Ectodermal cell (in vitro differentiated cells): Measurements from ENCODE around the gene TSHZ3.

ENCODE experiments used
- H3K27ac ChIP-seq: 2 replicates; pipeline ENCODE4 v1.7.0; 2013; ENCODE audit warnings: mild to moderate bottlenecking, low read depth, low read length; ENCODE audit not compliant: insufficient read depth, poor library complexity, severe bottlenecking
- H3K27me3 ChIP-seq: 2 replicates; pipeline ENCODE4 v1.7.0; 2013; ENCODE audit warnings: mild to moderate bottlenecking, low read length; ENCODE audit not compliant: insufficient read depth, control insufficient read depth, poor library complexity, severe bottlenecking
- H3K36me3 ChIP-seq: one replicate; pipeline ENCODE4 v1.7.0; 2013; ENCODE audit warnings: low read length; ENCODE audit not compliant: control insufficient read depth, insufficient read depth
- H3K4me1 ChIP-seq: one replicate; pipeline ENCODE4 v1.7.0; 2013; ENCODE audit warnings: low read length; ENCODE audit not compliant: control insufficient read depth, insufficient read depth
- H3K4me3 ChIP-seq: 2 replicates; pipeline ENCODE4 v1.7.0; 2013; ENCODE audit warnings: low read depth, low read length, control low read depth; ENCODE audit not compliant: insufficient read depth
- H3K9me3 ChIP-seq: 2 replicates; pipeline ENCODE4 v1.7.0; 2013; ENCODE audit warnings: mild to moderate bottlenecking, low read length, moderate library complexity; ENCODE audit not compliant: control insufficient read depth
- WGBS, 2 experiments: methylation state at CpG; one replicate each; pipeline ENCODE4 v1.1.7; 2013; ENCODE audit warnings: missing lambda C conversion rate in 2 of 2; 5-methylcytosine and 5-hydroxymethylcytosine counted together

TSHZ3 gene

DNA sequence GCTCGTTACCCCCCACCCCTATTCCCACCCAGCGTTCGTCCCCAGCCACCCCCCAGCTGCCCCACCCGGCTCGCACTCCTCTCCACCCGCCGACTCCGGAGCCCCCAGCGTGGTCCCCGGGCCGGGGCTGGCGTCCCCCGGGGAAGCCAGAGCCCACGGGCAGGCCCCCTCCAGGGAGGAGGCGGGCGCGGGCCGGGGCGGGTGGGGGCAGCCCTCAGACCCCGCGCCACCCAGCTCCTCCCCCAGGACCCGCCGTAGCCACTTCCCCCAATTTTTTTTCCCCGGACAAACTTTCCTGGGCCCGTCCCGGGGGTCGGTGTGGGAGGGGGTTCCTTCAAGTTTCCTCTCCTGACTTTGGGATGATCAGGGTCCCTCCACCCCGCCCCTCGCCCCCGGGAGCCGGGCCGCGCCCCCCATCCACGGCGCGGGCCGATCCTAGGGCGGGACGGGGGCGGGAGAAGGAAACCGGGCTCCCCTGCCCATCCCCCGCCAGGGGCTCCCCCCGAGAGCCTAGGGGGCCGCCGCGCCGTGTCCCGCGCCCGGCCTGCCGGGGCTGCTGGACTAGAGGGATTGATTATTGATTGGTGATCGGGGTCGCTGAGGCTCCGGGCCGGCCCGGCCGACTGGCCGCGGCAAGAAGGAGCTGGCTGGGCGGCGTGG is 927 bp upstream of the TSHZ3 start:
- 0% methylated on average over 59 to 61 of the region's 61 CpGs for WGBS, 2 experiments
- Histone ChIP-seq H3K36me3 (no peaks in the 10 kb centered on the region), H3K9me3 (no peaks in the 10 kb centered on the region), H3K4me3 (peak overlapping the region; percentile 60), H3K4me1 (peaks cover 32% of the 10 kb centered on the region), H3K27ac (no peak overlapping the region), H3K27me3 (peaks cover 86% of the 10 kb centered on the region)

DNA sequence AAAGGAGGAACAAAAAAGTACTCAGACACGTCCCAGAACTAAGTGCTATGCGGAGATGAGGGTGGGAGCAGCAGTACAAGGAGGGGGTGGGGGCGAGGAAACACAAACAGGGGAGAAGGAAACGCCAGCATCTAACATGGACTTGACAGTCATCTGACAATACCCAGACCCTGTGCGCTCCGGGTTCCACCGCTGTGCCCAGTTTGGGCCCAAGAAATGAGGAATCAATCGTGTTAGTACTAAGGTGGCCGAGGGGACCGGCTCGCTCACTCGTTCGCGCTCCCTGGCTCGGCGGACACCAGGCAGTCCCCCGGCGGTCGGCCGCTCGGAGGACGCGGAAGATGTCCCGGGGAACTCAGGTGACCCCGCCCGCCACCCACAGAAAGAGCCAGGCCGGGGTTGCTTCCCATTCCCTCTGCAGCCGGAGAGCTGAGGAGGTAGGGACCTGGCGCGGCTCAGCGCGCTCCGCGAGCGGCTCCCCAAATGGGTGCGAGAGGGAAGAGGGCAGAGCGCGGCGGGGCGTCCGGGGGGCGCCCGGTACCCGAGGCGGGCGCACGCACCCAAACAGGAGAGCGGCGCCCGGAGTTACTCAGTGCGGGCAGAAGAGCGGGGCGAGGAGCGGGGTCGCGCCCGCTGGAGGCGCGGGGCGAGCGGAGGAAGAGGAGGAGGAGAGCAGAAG is 616 bp downstream of the TSHZ3 start:
- Histone ChIP-seq H3K4me3 (peak overlapping the region; percentile 60), H3K27ac (no peak overlapping the region), H3K9me3 (no peaks in the 10 kb centered on the region), H3K36me3 (no peaks in the 10 kb centered on the region), H3K4me1 (peaks cover 32% of the 10 kb centered on the region), H3K27me3 (peaks cover 83% of the 10 kb centered on the region)
- WGBS, 2 experiments = 1% methylated on average over 61 of the region's 61 CpGs

DNA sequence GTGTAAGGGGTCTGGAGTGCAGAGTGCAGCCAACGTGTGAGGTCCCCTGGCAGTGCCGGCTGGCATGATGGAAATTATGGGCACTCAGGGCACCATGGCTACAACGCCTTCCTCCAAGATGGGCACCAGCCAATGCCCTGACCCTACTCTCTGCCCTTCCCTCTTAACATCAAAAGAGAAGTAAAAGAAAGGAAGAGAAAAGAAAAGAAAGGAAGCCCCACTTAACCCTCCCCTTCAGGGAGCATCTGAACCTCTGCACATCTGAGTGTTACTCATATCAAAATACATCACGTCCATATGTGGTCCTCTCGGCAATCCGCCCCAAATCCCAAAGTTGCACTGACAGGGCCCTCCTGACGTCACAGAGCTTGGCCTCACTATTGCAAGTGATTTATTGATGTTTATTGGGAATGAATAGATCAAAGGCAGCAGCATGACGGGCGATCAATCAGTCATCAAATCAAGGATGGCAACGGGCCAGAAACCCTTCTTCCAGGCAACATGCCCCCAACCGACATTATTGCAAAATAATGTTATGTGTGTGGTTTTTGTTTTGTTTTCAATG is 1.3 kb downstream of the TSHZ3 start:
- H3K4me1 ChIP-seq = peaks cover 27% of the 10 kb centered on the region
- peak overlapping the region; percentile 60 for H3K4me3 ChIP-seq
- H3K36me3 ChIP-seq = no peaks in the 10 kb centered on the region
- H3K9me3 ChIP-seq = no peaks in the 10 kb centered on the region
- H3K27me3 ChIP-seq = peaks cover 76% of the 10 kb centered on the region
- WGBS, 2 experiments = 10 to 17% methylated on average over 9 to 11 of the region's 11 CpGs
- H3K27ac ChIP-seq = no peak overlapping the region

DNA sequence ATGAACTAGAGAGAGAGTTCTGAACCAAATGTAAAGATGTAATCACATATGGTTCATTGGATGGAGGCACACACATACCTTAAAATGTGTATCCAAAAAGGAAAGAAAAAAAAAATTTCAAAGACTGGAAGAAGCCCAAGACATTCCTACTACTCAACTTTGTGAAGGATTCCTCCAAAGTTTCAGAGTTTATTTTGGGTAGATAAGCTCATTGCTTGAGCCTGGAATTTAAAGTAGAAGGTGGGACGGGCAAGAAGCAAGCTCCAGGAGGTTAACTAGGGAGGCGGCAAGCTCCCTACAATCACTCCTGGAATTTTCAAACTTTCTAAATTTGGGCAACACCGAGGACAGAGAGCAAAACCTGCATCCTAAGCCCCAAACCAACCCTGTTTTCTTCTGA is 1.9 kb downstream of the TSHZ3 start:
- WGBS, 2 experiments = 9 to 11% methylated on average over 3 of the region's 3 CpGs
- no peaks in the 10 kb centered on the region for H3K9me3 ChIP-seq
- H3K4me3 ChIP-seq = no peak overlapping the region
- peaks cover 22% of the 10 kb centered on the region for H3K4me1 ChIP-seq
- no peak overlapping the region for H3K27ac ChIP-seq
- H3K27me3 ChIP-seq = peaks cover 70% of the 10 kb centered on the region
- H3K36me3 ChIP-seq = no peaks in the 10 kb centered on the region

DNA sequence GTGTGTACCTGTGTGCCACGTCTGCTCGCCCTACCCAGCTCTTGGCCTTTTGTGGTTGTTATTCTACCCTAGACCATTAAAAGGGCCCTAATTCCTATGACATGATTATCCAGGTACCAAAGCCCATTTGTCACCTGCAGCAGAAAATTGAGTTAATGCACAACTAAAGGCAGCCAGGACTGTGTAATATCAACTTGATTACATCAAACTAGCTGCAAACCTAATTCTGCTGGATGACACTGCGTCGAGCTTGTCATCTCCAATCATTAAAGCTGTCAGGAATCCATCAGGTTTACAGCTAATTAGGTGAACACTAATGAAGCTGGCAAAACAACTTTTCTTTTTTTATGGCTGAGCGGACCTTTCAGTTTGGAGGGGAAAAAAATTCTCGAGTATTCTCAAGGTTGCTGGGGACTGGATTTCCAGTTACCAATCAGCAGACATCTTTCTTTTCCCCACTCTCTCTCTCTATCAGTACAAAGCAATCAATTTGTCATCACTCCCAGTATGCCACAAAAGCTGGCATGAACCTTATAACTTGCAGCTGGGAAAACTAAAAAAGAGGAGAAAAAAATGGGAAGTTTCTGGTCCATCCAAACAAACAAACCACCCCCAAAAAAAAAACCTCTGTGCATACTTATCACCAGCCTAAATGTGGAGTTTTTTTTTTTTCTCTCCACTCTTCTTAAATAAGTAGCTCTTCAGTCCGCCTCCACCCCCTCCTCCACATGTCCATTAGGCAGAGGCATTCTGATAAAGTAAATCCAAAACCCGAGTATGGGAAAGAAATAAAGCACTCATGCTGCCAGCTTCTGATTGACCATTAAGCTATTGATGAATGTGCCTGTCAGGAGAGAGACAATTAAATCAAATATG is 2.8 kb downstream of the TSHZ3 start:
- no peak overlapping the region for H3K27ac ChIP-seq
- H3K36me3 ChIP-seq = no peaks in the 10 kb centered on the region
- 86 to 88% methylated on average over 8 of the region's 8 CpGs for WGBS, 2 experiments
- H3K27me3 ChIP-seq = peaks cover 61% of the 10 kb centered on the region
- H3K9me3 ChIP-seq = no peaks in the 10 kb centered on the region
- H3K4me3 ChIP-seq = no peak overlapping the region
- peaks cover 15% of the 10 kb centered on the region for H3K4me1 ChIP-seq

DNA sequence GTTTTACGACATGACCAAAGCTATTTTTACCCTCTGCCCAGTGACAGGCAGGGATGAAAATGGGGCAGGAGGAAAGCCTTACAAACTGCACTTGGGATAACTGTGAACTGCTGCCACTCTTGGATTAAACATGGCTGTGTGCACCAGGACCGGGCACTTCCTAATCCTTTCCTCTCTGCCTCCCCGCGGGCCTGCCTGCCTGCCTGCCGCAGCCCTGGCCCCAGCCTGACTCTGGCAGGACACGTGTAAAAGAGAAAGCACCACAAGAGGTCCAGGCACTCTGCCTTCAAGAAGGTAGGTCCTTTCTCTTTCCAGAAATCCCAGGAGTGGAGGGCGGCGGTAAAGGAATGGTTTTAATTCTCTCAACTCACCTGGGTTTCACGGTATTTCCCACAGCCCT is 4.8 kb downstream of the TSHZ3 start:
- no peak overlapping the region for H3K27ac ChIP-seq
- peaks cover 15% of the 10 kb centered on the region for H3K4me1 ChIP-seq
- H3K36me3 ChIP-seq = no peaks in the 10 kb centered on the region
- H3K4me3 ChIP-seq = no peak overlapping the region
- no peaks in the 10 kb centered on the region for H3K9me3 ChIP-seq
- H3K27me3 ChIP-seq = peaks cover 54% of the 10 kb centered on the region
- WGBS, 2 experiments = 38 to 44% methylated on average over 9 of the region's 9 CpGs

DNA sequence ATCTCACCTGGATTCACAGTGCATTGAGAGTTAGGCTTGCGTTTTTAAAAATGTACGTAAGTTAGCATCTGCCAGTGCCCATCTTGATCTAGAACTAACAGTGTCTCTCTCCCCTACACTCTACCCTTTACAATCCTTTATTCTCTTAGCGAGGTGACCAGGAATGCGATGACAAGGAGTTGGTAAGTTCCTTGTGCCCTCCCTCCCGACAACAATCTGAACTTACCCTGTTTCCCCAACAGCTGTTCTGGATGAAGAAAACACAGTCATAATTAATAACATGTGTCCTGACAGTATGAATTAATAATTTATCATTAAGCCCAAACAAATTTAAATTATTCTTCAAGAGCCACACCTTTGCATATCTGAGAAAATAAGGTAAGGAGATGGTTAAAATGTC is 6.3 kb downstream of the TSHZ3 start:
- Histone ChIP-seq H3K36me3 (no peaks in the 10 kb centered on the region), H3K9me3 (no peaks in the 10 kb centered on the region), H3K27me3 (peaks cover 40% of the 10 kb centered on the region), H3K4me3 (no peak overlapping the region), H3K27ac (no peak overlapping the region), H3K4me1 (peaks cover 22% of the 10 kb centered on the region)
- 76 to 80% methylated on average over 5 of the region's 5 CpGs for WGBS, 2 experiments

DNA sequence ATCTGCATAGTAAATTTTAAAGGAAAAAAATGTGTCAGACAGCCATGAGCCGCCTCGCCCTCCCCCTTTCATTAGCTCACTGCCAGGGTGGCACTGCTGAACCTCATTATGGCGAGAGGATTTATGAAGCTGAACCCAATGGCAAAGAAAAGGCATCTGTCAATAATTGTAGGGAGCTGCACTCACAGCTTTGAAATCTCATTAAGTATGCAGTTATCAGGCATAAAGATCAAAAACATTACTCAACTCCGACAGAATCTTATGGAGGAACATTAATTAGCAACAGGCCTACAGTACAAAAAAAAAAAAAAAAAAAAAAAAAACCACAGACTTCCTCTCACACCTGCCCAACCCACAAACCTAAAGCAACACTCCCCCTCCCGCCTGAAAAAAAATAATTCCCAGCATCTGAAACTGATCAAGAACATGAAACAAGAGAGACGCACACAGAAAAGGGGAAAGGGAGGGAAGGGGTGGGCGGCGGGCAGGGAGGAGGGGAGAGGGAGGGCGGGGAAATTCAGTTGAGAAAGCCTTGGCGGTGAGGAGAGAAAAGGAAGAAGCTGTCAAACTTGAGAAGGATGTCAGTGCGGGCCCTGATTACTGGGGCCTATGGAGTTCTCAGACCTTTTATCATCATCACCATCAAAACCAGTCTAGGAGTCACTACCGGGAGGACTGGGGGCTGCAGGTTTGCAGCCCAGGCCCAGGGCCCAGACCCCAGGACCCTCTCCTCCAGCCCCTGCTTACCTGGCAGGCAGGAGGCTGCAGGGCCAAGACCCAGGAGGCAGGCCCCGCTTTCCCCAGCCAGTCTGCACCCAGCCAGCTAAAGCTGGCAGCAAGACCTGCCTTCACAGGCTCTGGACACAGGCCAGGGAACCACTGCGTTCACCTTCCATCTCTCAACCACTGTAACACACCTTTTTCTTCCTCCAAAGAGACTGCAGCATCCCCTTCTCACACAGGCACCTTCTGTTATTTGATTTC is 8.9 kb downstream of the TSHZ3 start:
- peaks cover 14% of the 10 kb centered on the region for H3K27me3 ChIP-seq
- 56 to 63% methylated on average over 13 of the region's 14 CpGs for WGBS, 2 experiments

DNA sequence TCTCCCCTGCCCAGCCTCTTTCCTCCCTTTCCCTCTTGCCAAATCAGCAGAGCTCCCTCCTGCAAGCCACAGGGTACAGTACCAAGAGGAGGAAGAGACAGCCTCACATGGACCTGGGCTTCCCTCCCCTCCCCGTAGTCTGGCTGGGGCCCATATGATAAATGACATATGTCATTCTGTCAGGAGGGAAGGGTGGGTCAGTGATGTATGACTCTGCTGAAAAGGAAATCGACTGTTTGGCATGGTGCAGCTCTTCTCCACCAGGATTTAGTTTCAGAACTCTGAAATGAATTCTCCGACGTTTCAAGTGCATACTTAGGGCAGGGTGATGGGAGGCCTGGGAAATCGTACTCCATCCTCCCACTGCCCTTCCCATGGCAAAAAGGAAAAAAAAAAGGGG is 9.8 kb downstream of the TSHZ3 start:
- Histone ChIP-seq H3K4me1 (peaks cover 17% of the 10 kb centered on the region), H3K9me3 (no peaks in the 10 kb centered on the region), H3K4me3 (no peak overlapping the region), H3K27ac (no peak overlapping the region), H3K36me3 (no peaks in the 10 kb centered on the region), H3K27me3 (peaks cover 5% of the 10 kb centered on the region)
- 56 to 63% methylated on average over 5 of the region's 5 CpGs for WGBS, 2 experiments

More for the DNA sequence above, 8.9 kb downstream of the TSHZ3 start:
- no peak overlapping the region for H3K27ac ChIP-seq
- H3K9me3 ChIP-seq = no peaks in the 10 kb centered on the region
- H3K4me1 ChIP-seq = peaks cover 16% of the 10 kb centered on the region
- H3K36me3 ChIP-seq = no peaks in the 10 kb centered on the region
- no peak overlapping the region for H3K4me3 ChIP-seq
